ENCODE measurements around the gene CXCL1. TPM values are rescaled to one million over a fixed set of nuclear protein-coding genes. Genes with fewer than 3 reads are reported as not detected.

CXCL1 gene
- total RNA-seq, 1 donor = 4.7 TPM

DNA sequence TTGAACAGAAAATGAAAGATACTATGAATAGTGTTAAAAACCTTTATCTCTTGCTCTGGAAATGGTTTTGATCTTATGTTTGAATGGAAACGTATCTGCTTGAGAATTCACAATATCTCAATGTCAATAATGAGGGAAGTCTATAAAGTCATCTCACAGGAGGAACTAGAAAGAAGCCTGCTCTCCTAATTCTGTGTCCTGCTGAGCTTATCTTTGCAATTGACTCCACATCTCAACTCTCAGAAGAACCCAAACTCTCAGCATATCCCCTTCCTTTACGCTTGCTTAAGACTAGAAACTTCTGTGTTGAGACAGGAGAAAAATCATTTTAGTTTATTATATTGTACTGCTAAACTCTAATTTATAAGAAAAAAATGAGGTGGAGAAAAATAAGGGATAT is 24.4 kb upstream of the CXCL1 start:
- H3K27ac ChIP-seq (ENCODE audit: low read depth, low read length) = peak overlapping the region; percentile 49
- H2AFZ ChIP-seq (ENCODE audit: low read length) = no peak overlapping the region
- peak overlapping the region; percentile 29 for H3K4me2 ChIP-seq (ENCODE audit: insufficient read depth, low read length)
- no peaks in the 10 kb centered on the region for H3K27me3 ChIP-seq (ENCODE audit: insufficient read depth, low read length)
- no peaks in the 10 kb centered on the region for H3K79me2 ChIP-seq (ENCODE audit: insufficient read depth, low read length)
- no peaks in the 10 kb centered on the region for H4K20me1 ChIP-seq (ENCODE audit: insufficient read depth, low read length)
- no peak overlapping the region for H3K4me3 ChIP-seq (ENCODE audit: insufficient read depth, low read length)
- H3K9me3 ChIP-seq (ENCODE audit: low read depth, low read length) = no peaks in the 10 kb centered on the region
- no peak for TF ChIP-seq CTCF (IDR thresholded peaks at IDR 0.05; ENCODE audit: extremely low read depth, low read depth, low read length)
- H3K36me3 ChIP-seq (ENCODE audit: insufficient read depth, low read length) = no peaks in the 10 kb centered on the region
- H3K4me1 ChIP-seq (ENCODE audit: insufficient read depth, low read length) = peaks cover 20% of the 10 kb centered on the region
- no peak for DNase-seq (ENCODE audit: insufficient read length, low spot score, missing footprints)

- peaks cover 16% of the 10 kb centered on the region for H3K4me1 ChIP-seq (ENCODE audit: insufficient read depth, low read length)
- no peak overlapping the region for H2AFZ ChIP-seq (ENCODE audit: low read length)
- no peaks in the 10 kb centered on the region for H3K36me3 ChIP-seq (ENCODE audit: insufficient read depth, low read length)
- H3K27me3 ChIP-seq (ENCODE audit: insufficient read depth, low read length) = peaks cover 2% of the 10 kb centered on the region
- no peak for DNase-seq (ENCODE audit: insufficient read length, low spot score, missing footprints)
- TF ChIP-seq CTCF (IDR thresholded peaks at IDR 0.05; ENCODE audit: extremely low read depth, low read depth, low read length) = no peak
- H3K4me3 ChIP-seq (ENCODE audit: insufficient read depth, low read length) = no peak overlapping the region
- no peaks in the 10 kb centered on the region for H3K9me3 ChIP-seq (ENCODE audit: low read depth, low read length)
- no peaks in the 10 kb centered on the region for H4K20me1 ChIP-seq (ENCODE audit: insufficient read depth, low read length)
- H3K4me2 ChIP-seq (ENCODE audit: insufficient read depth, low read length) = no peak overlapping the region
- no peaks in the 10 kb centered on the region for H3K79me2 ChIP-seq (ENCODE audit: insufficient read depth, low read length)
- H3K27ac ChIP-seq (ENCODE audit: low read depth, low read length) = no peak overlapping the region
These were observed 21.5 kb upstream of the CXCL1 start for GRCh38 chr4:73847526-73848182.

DNA sequence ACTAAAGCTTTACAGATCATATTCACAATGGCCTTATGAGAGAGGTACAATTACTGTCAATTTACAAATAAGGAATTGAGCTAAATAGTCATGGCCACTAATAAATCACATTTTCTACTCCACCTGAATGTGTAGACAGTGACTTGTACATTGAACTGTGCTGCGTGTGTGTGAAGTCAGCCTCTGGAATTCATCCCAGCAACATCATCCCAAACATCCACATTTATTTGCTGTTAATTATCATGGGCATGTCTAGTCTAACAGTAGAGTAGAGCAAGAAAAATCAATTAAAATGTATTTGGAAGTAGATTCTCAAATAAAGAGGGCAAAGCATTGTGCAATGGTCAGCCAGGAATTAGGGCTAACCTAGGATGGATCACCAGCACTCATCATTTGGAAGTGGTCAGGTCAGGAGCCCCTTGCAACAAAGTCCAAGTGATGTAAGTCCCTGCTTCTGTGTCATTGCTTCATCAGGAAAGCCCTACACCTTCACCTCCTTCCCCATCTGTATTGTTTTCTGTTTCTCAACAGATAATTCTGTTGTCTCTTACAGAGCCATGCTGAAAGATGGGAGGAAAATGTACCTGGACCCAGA is 20.9 kb upstream of the CXCL1 start:
- Histone ChIP-seq H3K27me3 (ENCODE audit: insufficient read depth, low read length) (peaks cover 2% of the 10 kb centered on the region), H3K79me2 (ENCODE audit: insufficient read depth, low read length) (no peaks in the 10 kb centered on the region), H3K36me3 (ENCODE audit: insufficient read depth, low read length) (no peaks in the 10 kb centered on the region), H3K4me1 (ENCODE audit: insufficient read depth, low read length) (peaks cover 16% of the 10 kb centered on the region), H3K4me3 (ENCODE audit: insufficient read depth, low read length) (no peak overlapping the region), H3K9me3 (ENCODE audit: low read depth, low read length) (no peaks in the 10 kb centered on the region), H2AFZ (ENCODE audit: low read length) (no peak overlapping the region), H3K4me2 (ENCODE audit: insufficient read depth, low read length) (no peak overlapping the region), H3K27ac (ENCODE audit: low read depth, low read length) (no peak overlapping the region), H4K20me1 (ENCODE audit: insufficient read depth, low read length) (no peaks in the 10 kb centered on the region)
- no peak for DNase-seq (ENCODE audit: insufficient read length, low spot score, missing footprints)
- no peak for TF ChIP-seq CTCF (IDR thresholded peaks at IDR 0.05; ENCODE audit: extremely low read depth, low read depth, low read length)

DNA sequence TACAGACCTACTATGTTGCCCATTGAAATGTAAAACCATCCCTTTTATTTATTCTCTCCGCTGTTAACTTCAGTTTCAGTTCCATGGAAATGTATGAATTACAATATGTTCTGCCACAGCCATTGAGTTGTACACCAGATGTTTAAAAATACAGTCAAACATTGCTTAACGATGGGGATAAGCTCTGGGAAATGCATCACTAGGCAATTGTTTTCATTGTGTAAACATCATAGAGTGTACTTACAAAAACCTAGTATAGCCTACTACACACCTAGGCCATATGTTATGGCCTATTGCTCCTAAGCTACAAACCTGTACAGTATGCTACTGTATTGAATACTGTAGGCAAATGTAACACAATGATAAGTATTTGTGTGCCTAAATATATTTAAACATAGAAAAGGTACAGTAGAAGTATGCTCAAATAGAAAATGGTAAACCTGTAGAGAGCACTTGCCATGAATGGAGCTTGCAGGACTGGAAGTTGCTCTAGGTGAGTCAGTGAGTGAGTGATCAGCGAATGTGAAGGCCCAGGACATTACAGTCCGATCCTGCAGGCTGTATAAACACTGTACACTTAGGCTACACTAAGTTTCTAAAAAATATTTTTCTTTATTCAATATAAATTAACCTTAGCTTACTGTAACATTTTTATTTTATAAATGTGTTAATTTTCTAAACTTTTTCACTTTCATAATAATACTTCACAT is 18.8 kb upstream of the CXCL1 start:
- Histone ChIP-seq H3K27ac (ENCODE audit: low read depth, low read length) (no peak overlapping the region), H3K4me2 (ENCODE audit: insufficient read depth, low read length) (no peak overlapping the region), H3K36me3 (ENCODE audit: insufficient read depth, low read length) (no peaks in the 10 kb centered on the region), H3K9me3 (ENCODE audit: low read depth, low read length) (no peaks in the 10 kb centered on the region), H2AFZ (ENCODE audit: low read length) (no peak overlapping the region), H4K20me1 (ENCODE audit: insufficient read depth, low read length) (no peaks in the 10 kb centered on the region), H3K4me1 (ENCODE audit: insufficient read depth, low read length) (peaks cover 5% of the 10 kb centered on the region), H3K4me3 (ENCODE audit: insufficient read depth, low read length) (no peak overlapping the region), H3K27me3 (ENCODE audit: insufficient read depth, low read length) (peaks cover 2% of the 10 kb centered on the region), H3K79me2 (ENCODE audit: insufficient read depth, low read length) (no peaks in the 10 kb centered on the region)
- TF ChIP-seq CTCF (IDR thresholded peaks at IDR 0.05; ENCODE audit: extremely low read depth, low read depth, low read length) = no peak
- no peak for DNase-seq (ENCODE audit: insufficient read length, low spot score, missing footprints)

All from osteoblast (primary cell).